CD4-positive, alpha-beta T cell (primary cell): ENCODE results near the gene KCNJ10. TPM values are rescaled to one million over a fixed set of nuclear protein-coding genes. Genes with fewer than 3 reads are reported as not detected.

ENCODE experiments used
- ATAC-seq: fragments of 200-7000 bp; cut with Tn5 transposase; one replicate; pipeline ENCODE4 v1.10.0; 2022; ENCODE audit warnings: mild to moderate bottlenecking; ENCODE audit not compliant: poor library complexity
- CTCF ChIA-PET: fragments of 350-600 bp; sonication (Branson Sonifier 250); formaldehyde crosslinking; loops from one replicate; lab custom pipeline; 2021; ENCODE audit warnings: antibody characterized with exemption, inconsistent platforms; lab: Charles Lee
- POLR2A ChIA-PET: fragments of 350-600 bp; sonication (Branson Sonifier 250); formaldehyde crosslinking; loops from one replicate; lab custom pipeline; 2021; ENCODE audit warnings: antibody characterized with exemption, inconsistent platforms; lab: Charles Lee
- DNase-seq, 14 experiments: peaks; one replicate each; pipeline ENCODE4 v3.0.0-alpha.2; 2013 to 2020; ENCODE audit warnings: mixed read lengths in 2 of 14
- H3K27ac ChIP-seq, 2 donors: one replicate each; pipeline versions ENCODE4 v1.5.1 to v1.7.0; 2013; ENCODE audit warnings: low read length in 2 of 2, low read depth in 1 of 2, mild to moderate bottlenecking in 1 of 2
- H3K27me3 ChIP-seq, 2 experiments: 1 replicate in 1 of 2; 2 replicates in 1 of 2; pipeline versions ENCODE4 v1.6.1 to v1.7.0; 2013; ENCODE audit warnings: low read length in 2 of 2, control low read depth in 1 of 2, mild to moderate bottlenecking in 1 of 2, moderate library complexity in 1 of 2; ENCODE audit not compliant: insufficient read depth in 2 of 2, control insufficient read depth in 1 of 2
- H3K36me3 ChIP-seq: one replicate; pipeline ENCODE4 v1.6.1; 2013; ENCODE audit warnings: low read length, control low read depth; ENCODE audit not compliant: insufficient read depth
- H3K4me1 ChIP-seq: one replicate; pipeline ENCODE4 v1.6.1; 2013; ENCODE audit warnings: low read length, control low read depth; ENCODE audit not compliant: insufficient read depth
- H3K4me3 ChIP-seq: one replicate; pipeline ENCODE4 v1.5.1; 2013; ENCODE audit warnings: mild to moderate bottlenecking, low read length, moderate library complexity
- H3K9me3 ChIP-seq, 2 experiments: 1 replicate in 1 of 2; 2 replicates in 1 of 2; pipeline versions ENCODE4 v1.6.1 to v1.7.0; 2013; ENCODE audit warnings: low read length in 2 of 2, mild to moderate bottlenecking in 2 of 2, control low read depth in 1 of 2, moderate library complexity in 1 of 2; ENCODE audit not compliant: control insufficient read depth in 1 of 2, insufficient read depth in 1 of 2
- H3K27ac Mint-ChIP-seq: one replicate; pipeline ENCODE4 v1.8.0; 2020; ENCODE audit warnings: mixed read lengths
- H3K27me3 Mint-ChIP-seq: one replicate; pipeline ENCODE4 v1.8.0; 2021; ENCODE audit warnings: mixed read lengths
- H3K36me3 Mint-ChIP-seq: one replicate; pipeline ENCODE4 v1.8.0; 2021; ENCODE audit warnings: low read depth, mixed read lengths
- H3K4me1 Mint-ChIP-seq: one replicate; pipeline ENCODE4 v1.8.0; 2021; ENCODE audit warnings: low read depth, mixed read lengths
- H3K4me3 Mint-ChIP-seq: one replicate; pipeline ENCODE4 v1.8.0; 2020; ENCODE audit warnings: mild to moderate bottlenecking, mixed read lengths
- H3K9me3 Mint-ChIP-seq: one replicate; pipeline ENCODE4 v1.8.0; 2020; ENCODE audit warnings: mixed read lengths
- intact Hi-C, 2 experiments: fragments of 100-400 bp; cut with DNase I in 1 of 2; cut with micrococcal nuclease in 1 of 2; formaldehyde crosslinking; loops; one replicate each; pipeline versions ENCODE4 v1.15.1 to v1.9.0; 2023 to 2025; cut with DNase I, micrococcal nuclease
- total RNA-seq, 174 experiments: library from RNA in 2 of 174; stranded (reverse) in 2 of 174; gene quantifications; one replicate each; pipeline ENCODE4 v1.2.3 and lab custom pipeline; 2021 to 2026
- TF ChIP-seq, protein P1 (sequence below): fragments of 200-600 bp; IDR thresholded peaks from one replicate; pipeline ENCODE4 v1.8.0; 2022; ENCODE audit warnings: antibody characterized with exemption, mild to moderate bottlenecking

The KCNJ10 gene
- total RNA-seq, 2 experiments from 2014 or later: not detected

DNA sequence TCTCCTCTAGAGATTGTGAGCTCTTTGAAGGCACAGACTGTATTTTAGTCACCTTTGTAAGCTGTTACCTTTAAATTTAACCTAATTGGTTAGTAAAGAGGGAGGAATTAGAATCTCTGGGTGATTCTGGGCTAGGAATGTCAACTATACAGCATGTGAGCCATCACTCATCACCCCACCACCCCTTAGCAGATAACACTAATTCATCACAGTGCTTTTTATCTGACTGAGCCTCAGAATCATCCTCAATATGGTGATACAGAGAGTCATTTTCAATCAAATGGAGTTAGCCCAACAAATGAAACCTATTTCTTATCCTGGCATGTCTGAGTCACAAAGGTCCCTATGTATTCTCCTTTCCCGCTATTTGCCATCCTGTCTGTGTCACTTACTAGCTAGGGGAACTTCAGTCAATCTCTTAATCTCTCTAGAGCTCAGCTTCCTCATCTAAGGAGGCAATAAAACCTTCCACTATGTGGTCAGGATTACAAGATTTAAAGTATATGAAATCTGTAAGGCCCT lies 13.3 kb downstream of the KCNJ10 start:
- H3K4me3 ChIP-seq: no peak overlapping the region
- peaks cover 8 to 13% of the 10 kb centered on the region in 2 experiments for H3K27me3 ChIP-seq
- TF ChIP-seq, protein P1, sequence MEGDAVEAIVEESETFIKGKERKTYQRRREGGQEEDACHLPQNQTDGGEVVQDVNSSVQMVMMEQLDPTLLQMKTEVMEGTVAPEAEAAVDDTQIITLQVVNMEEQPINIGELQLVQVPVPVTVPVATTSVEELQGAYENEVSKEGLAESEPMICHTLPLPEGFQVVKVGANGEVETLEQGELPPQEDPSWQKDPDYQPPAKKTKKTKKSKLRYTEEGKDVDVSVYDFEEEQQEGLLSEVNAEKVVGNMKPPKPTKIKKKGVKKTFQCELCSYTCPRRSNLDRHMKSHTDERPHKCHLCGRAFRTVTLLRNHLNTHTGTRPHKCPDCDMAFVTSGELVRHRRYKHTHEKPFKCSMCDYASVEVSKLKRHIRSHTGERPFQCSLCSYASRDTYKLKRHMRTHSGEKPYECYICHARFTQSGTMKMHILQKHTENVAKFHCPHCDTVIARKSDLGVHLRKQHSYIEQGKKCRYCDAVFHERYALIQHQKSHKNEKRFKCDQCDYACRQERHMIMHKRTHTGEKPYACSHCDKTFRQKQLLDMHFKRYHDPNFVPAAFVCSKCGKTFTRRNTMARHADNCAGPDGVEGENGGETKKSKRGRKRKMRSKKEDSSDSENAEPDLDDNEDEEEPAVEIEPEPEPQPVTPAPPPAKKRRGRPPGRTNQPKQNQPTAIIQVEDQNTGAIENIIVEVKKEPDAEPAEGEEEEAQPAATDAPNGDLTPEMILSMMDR: no peak
- ATAC-seq: no peak
- Mint-ChIP-seq H3K27me3 (peaks cover 59% of the 10 kb centered on the region), H3K4me1 (no peaks in the 10 kb centered on the region), H3K27ac (no peak overlapping the region), H3K4me3 (no peak overlapping the region), H3K9me3 (no peaks in the 10 kb centered on the region), H3K36me3 (no peaks in the 10 kb centered on the region)
- H3K9me3 ChIP-seq: no peaks in the 10 kb centered on the region
- H3K27ac ChIP-seq: no peak overlapping the region
- H3K36me3 ChIP-seq: no peaks in the 10 kb centered on the region
- no peak for DNase-seq
- ChIA-PET CTCF (no interaction called here), POLR2A (no interaction called here)
- intact Hi-C loops: no loop called here
- H3K4me1 ChIP-seq: no peaks in the 10 kb centered on the region

DNA sequence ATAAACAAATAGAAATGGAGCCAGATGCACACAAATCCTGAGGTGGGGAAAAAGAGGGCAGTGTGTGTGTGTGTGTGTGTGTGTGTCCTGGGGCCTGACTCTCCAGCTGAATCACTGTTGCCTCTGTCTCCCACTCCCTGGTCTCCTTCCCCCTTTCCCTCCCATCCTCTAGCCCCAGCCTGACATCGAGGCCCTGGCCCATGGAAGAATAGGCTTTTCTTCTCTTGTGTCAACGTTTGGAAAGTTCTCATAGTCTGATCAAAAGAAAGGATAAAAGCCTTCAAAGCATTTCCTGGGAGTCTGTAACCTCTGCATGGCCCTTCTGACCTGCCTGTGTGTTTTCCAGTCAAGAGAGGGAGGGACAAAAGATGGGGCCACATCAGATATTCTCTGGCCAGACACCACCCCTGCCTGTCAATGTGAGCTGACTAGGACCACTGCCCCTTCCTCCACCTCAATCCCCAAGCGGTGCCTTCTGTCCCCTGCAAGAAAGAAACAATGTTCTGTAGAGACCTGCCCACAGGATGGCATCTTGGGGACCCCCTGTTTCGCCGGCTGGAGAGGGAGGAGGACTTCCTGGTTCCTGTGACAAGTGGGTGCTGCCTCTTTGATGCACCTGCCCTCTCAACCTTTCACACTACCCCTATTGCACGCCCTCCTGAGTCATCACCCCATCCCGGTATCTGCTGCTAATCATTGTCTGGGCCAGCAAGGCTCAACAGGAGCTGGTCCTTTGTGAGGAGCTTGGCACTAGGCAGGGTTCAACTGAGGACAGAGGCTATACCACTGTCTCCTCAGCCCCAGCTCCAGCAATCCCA lies 16.2 kb downstream of the KCNJ10 start:
- Histone ChIP-seq H3K27me3 (peaks cover 8 to 13% of the 10 kb centered on the region in 2 experiments), H3K36me3 (no peaks in the 10 kb centered on the region), H3K4me3 (no peak overlapping the region), H3K27ac (no peak overlapping the region), H3K9me3 (no peaks in the 10 kb centered on the region), H3K4me1 (no peaks in the 10 kb centered on the region)
- POLR2A ChIA-PET: no interaction called here
- H3K36me3 Mint-ChIP-seq: no peaks in the 10 kb centered on the region
- no peak overlapping the region for H3K27ac Mint-ChIP-seq
- H3K27me3 Mint-ChIP-seq: peaks cover 50% of the 10 kb centered on the region
- no peaks in the 10 kb centered on the region for H3K4me1 Mint-ChIP-seq
- no peak overlapping the region for H3K4me3 Mint-ChIP-seq
- CTCF ChIA-PET: no interaction called here
- intact Hi-C loops: no loop called here
- TF ChIP-seq, protein P1: no peak
- ATAC-seq (no peak), DNase-seq (no peak)
- no peaks in the 10 kb centered on the region for H3K9me3 Mint-ChIP-seq

DNA sequence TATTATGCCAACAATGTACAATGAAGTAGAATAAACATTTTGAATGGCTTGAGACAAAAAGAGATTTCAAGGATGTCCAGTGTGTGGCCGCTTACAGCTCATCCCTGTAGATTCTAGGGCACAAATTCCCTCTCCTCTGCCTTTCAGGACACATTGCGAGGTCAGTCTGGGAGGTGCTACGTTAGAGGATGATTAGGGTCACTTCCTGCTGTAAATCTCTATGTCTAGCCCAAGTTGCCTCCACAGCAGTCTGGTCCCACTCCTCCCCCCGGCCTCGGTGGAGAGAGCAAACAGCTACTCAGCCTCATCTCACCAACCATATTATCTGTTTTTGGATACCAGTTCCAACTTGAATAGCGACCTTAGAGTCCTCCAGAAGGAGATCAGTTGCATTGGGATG lies 17.0 kb downstream of the KCNJ10 start:
- TF ChIP-seq, protein P1: no peak
- ATAC-seq: no peak
- peaks cover 50% of the 10 kb centered on the region for H3K27me3 Mint-ChIP-seq
- H3K9me3 ChIP-seq: no peaks in the 10 kb centered on the region
- no peaks in the 10 kb centered on the region for H3K36me3 Mint-ChIP-seq
- H3K27ac Mint-ChIP-seq: no peak overlapping the region
- intact Hi-C loops: no loop called here
- H3K27ac ChIP-seq: no peak overlapping the region
- H3K4me1 ChIP-seq: no peaks in the 10 kb centered on the region
- no peak overlapping the region for H3K4me3 Mint-ChIP-seq
- POLR2A ChIA-PET: no interaction called here
- no peaks in the 10 kb centered on the region for H3K9me3 Mint-ChIP-seq
- no peaks in the 10 kb centered on the region for H3K4me1 Mint-ChIP-seq
- DNase-seq: no peak
- H3K27me3 ChIP-seq: peaks cover 8 to 12% of the 10 kb centered on the region in 2 experiments
- no peaks in the 10 kb centered on the region for H3K36me3 ChIP-seq
- no peak overlapping the region for H3K4me3 ChIP-seq
- CTCF ChIA-PET: no interaction called here
